Nephron (organoid): ENCODE results near the gene ITPRIPL2.

Experiments
- H3K27ac Mint-ChIP-seq, 3 experiments: 2 replicates each; pipeline ENCODE4 v1.8.0; 2020; ENCODE audit warnings: mixed read lengths in 3 of 3, mild to moderate bottlenecking in 2 of 3, moderate library complexity in 1 of 3
- H3K27me3 Mint-ChIP-seq: 2 replicates; pipeline ENCODE4 v1.8.0; 2021; ENCODE audit warnings: low read depth, mild to moderate bottlenecking, moderate library complexity, mixed read lengths
- H3K36me3 Mint-ChIP-seq: 2 replicates; pipeline ENCODE4 v1.8.0; 2020; ENCODE audit warnings: low read depth, mixed read lengths
- H3K4me1 Mint-ChIP-seq: 2 replicates; pipeline ENCODE4 v1.8.0; 2020; ENCODE audit warnings: mixed read lengths
- H3K4me3 Mint-ChIP-seq, 3 experiments: 2 replicates each; pipeline ENCODE4 v1.8.0; 2020; ENCODE audit warnings: mild to moderate bottlenecking in 3 of 3, mixed read lengths in 3 of 3, moderate library complexity in 2 of 3
- H3K9me3 Mint-ChIP-seq: 2 replicates; pipeline ENCODE4 v1.8.0; 2020; ENCODE audit warnings: mixed read lengths
- TF ChIP-seq, protein P1 (sequence below), 3 experiments: fragments of 200-600 bp; sonication (generic); IDR thresholded peaks; one replicate each; pipeline ENCODE4 v1.5.0; 2021; ENCODE audit warnings: antibody characterized with exemption in 3 of 3; ENCODE audit not compliant: unreplicated experiment in 3 of 3

Gene ITPRIPL2

DNA sequence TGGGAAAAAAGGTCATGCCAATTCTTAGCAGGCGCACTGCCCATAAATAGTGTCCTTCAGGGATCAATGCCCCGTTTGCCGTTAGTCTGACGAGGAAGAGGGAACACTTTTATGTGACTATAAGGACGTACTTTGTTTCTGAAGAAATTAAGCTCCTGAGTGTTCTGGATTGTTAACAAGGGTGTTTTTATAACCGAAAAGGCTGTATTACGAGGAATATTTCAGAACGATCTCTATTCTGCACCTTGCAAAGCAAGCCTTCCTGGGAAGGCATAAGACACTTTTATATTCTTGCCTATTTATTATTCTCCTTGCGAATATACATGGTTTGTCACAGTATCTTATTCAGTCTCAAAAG is 29.8 kb downstream of the ITPRIPL2 start:
- Mint-ChIP-seq H3K27me3 (peaks cover 3% of the 10 kb centered on the region), H3K4me3 (no peak overlapping the region), H3K36me3 (no peaks in the 10 kb centered on the region), H3K27ac (no peak overlapping the region), H3K9me3 (no peaks in the 10 kb centered on the region), H3K4me1 (peaks cover 24% of the 10 kb centered on the region)
- TF ChIP-seq, protein P1, sequence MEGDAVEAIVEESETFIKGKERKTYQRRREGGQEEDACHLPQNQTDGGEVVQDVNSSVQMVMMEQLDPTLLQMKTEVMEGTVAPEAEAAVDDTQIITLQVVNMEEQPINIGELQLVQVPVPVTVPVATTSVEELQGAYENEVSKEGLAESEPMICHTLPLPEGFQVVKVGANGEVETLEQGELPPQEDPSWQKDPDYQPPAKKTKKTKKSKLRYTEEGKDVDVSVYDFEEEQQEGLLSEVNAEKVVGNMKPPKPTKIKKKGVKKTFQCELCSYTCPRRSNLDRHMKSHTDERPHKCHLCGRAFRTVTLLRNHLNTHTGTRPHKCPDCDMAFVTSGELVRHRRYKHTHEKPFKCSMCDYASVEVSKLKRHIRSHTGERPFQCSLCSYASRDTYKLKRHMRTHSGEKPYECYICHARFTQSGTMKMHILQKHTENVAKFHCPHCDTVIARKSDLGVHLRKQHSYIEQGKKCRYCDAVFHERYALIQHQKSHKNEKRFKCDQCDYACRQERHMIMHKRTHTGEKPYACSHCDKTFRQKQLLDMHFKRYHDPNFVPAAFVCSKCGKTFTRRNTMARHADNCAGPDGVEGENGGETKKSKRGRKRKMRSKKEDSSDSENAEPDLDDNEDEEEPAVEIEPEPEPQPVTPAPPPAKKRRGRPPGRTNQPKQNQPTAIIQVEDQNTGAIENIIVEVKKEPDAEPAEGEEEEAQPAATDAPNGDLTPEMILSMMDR (IDR thresholded peaks at IDR 0.05; ENCODE audit: unreplicated experiment in 3 of 3): no peak

DNA sequence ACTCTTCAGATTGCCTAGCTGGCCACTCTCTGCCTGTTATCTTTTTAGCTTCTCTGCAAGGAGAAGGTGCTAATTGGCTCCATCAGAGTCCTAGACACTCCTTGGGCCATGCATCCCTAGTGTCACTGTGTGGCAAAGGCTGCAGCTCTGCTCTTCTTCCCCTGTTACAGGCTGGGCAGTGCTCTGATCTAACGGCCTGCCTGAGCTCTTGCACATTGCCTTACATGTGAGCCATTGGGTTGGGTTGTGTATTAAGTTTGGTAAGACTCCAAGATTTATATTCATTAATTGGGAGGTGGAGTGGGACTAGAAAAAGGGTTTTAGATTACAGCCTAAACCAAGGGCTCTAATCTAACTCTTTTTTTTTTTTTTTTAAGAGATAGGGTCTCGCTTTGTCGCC is 31.2 kb downstream of the ITPRIPL2 start:
- TF ChIP-seq, protein P1 (IDR thresholded peaks at IDR 0.05; ENCODE audit: unreplicated experiment in 3 of 3): no peak
- Mint-ChIP-seq H3K9me3 (no peaks in the 10 kb centered on the region), H3K4me3 (no peak overlapping the region), H3K36me3 (no peaks in the 10 kb centered on the region), H3K27ac (no peak overlapping the region), H3K4me1 (peaks cover 13% of the 10 kb centered on the region), H3K27me3 (peaks cover 5% of the 10 kb centered on the region)

DNA sequence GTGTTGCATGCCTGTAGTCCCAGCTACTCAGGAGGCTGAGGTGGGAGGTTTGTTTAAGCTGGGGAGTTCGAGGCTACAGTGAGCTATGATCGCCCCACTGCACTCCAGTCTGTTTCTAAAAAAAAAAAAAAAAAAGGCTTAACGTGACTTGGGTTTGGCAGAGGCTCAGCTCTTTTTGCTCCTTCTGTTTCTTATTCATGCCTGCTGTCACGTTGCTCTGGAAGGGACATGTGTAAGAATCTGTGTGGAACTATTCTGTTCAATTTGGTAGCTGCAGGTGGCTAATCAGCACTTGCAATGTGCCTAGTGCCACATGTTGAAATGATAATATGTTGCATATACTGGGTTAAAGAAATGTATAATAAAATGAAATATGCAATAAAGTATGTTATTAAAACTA is 33.4 kb downstream of the ITPRIPL2 start:
- TF ChIP-seq, protein P1 (IDR thresholded peaks at IDR 0.05; ENCODE audit: unreplicated experiment in 3 of 3): no peak
- peaks cover 8% of the 10 kb centered on the region for H3K27me3 Mint-ChIP-seq
- no peaks in the 10 kb centered on the region for H3K36me3 Mint-ChIP-seq
- no peak overlapping the region for H3K4me3 Mint-ChIP-seq
- H3K4me1 Mint-ChIP-seq: no peaks in the 10 kb centered on the region
- H3K9me3 Mint-ChIP-seq: no peaks in the 10 kb centered on the region
- H3K27ac Mint-ChIP-seq: no peak overlapping the region

DNA sequence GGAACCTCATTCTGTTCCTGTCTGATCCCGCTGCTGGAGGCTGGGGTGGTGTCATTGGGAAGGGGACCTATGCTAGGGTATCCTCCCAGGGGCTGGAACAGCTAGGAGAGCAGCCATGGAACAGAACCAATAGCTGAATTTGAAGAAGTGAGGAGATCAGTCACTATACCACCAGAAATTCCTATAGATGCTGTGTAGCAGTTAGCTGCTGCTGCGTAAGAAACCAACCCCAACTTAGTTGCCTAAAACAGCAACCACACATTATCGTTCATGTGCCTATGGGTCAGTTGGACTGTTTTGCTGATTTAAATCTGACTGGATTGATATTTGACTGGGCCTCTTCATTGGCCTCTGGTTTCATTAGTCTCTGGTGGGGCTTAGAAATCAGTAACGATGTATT is 33.9 kb downstream of the ITPRIPL2 start:
- Mint-ChIP-seq H3K4me1 (no peaks in the 10 kb centered on the region), H3K27ac (no peak overlapping the region), H3K36me3 (no peaks in the 10 kb centered on the region), H3K9me3 (no peaks in the 10 kb centered on the region), H3K4me3 (no peak overlapping the region), H3K27me3 (peaks cover 5% of the 10 kb centered on the region)
- TF ChIP-seq, protein P1 (IDR thresholded peaks at IDR 0.05; ENCODE audit: unreplicated experiment in 3 of 3): no peak

DNA sequence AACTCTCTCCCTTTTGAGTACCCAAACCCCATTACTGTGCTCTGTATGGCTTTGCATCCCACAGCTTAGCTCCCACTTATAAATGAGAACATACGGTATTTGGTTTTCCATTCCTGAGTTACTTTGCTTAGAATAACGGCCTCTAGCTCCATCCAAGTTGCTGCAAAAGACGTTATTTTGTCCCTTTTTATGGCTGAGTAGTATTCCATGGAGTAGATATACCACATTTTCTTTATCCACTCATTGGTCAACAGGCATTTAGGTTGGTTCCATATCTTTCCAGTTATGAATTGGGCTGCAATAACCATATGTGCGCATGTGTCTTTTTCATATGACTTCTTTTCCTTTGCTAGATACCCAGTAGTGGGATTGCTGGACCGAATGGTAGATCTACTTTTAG is 34.4 kb downstream of the ITPRIPL2 start:
- H3K36me3 Mint-ChIP-seq: no peaks in the 10 kb centered on the region
- no peaks in the 10 kb centered on the region for H3K9me3 Mint-ChIP-seq
- H3K4me3 Mint-ChIP-seq: no peak overlapping the region
- TF ChIP-seq, protein P1 (IDR thresholded peaks at IDR 0.05; ENCODE audit: unreplicated experiment in 3 of 3): no peak
- H3K27me3 Mint-ChIP-seq: peaks cover 5% of the 10 kb centered on the region
- no peak overlapping the region for H3K27ac Mint-ChIP-seq
- no peaks in the 10 kb centered on the region for H3K4me1 Mint-ChIP-seq

DNA sequence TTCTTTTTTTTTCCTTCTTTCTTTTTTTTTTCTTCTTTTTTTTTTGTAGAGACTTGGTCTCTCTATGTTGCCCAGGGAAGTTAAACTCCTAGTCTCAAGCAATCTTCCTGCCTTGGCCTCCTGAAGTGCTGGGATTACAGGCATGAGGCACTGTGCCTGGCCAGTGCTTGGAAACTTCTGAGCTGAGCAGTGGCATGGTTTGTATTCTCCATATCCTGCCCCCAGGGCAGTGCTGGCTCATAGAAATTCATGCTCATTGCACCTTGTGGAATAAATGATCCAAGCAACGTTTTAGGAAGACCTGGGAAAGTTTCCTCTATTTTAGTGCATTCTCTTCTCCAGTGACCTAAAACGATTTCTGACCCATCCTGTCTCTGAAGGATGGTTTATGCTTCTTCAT is 37.5 kb downstream of the ITPRIPL2 start:
- peaks cover 5% of the 10 kb centered on the region for H3K27me3 Mint-ChIP-seq
- TF ChIP-seq, protein P1 (IDR thresholded peaks at IDR 0.05; ENCODE audit: unreplicated experiment in 3 of 3): no peak

More for the DNA sequence above, 37.5 kb downstream of the ITPRIPL2 start:
- no peak overlapping the region for H3K27ac Mint-ChIP-seq
- H3K36me3 Mint-ChIP-seq: no peaks in the 10 kb centered on the region
- H3K9me3 Mint-ChIP-seq: peaks cover 4% of the 10 kb centered on the region
- no peaks in the 10 kb centered on the region for H3K4me1 Mint-ChIP-seq
- H3K4me3 Mint-ChIP-seq: no peak overlapping the region
